ENCODE results near the gene RHNO1.

Gene RHNO1, protein sequence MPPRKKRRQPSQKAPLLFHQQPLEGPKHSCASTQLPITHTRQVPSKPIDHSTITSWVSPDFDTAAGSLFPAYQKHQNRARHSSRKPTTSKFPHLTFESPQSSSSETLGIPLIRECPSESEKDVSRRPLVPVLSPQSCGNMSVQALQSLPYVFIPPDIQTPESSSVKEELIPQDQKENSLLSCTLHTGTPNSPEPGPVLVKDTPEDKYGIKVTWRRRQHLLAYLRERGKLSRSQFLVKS

DNA sequence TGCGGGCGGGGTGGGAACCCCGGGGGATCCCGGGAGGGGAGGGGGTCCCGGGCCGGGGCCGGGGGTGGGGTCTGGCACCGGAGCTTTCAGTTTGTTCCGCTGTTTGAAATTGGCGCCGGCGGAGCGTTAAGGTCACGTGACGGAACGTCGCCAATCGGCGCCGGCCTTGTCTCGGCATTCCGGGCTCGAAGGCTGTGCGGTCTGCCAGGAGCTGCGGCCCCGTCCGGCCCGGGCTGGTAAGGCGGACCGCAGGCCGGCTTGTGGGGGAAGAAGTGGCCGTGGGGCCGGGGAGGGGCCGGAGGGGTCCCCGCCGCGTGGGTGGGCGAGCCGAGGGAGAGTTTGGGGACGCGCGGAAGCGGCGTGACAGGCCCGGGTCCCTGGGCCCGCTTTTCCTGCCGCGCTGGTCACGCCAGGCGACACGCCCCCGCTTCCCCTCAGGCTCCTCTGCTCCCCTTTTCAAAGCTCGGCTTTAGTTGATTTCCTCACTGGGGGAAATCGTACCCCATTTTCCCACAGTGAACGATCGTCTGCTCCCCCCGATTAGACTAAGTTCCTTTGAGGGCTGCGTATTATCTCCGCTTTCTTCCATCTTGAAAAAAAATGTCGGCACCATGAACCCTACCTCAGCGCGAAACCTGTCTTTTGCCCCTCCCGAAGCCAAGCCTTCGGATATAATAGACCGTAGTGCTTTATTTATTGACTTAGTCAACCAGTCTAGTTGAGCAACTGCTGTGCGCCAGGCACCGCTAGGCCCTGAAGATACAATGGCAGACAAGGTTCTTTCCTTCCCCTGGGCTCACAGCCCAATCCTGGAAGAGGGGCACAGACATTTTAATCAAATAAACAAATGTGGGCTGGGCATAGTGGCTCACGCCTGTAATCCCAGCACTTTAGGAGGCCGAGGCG is at the start of gene RHNO1, which contains the start of gene FOXM1:
TSS of gene RHNO1 (plus strand) at position 177 of the 906 bp plus-strand sequence. CDS start 8,144 bp downstream, outside the sequence.
TSS of gene FOXM1 (minus strand) at position 128 of the 906 bp plus-strand sequence. CDS start 2,696 bp downstream, outside the sequence.
- in situ Hi-C loops (cut with MboI; ENCODE audit: low sequenced_read_pairs): no loop called here

GRCh38 chr12:2829275-2829674 is 47.7 kb upstream of the RHNO1 start:
- in situ Hi-C loops (cut with MboI; ENCODE audit: low sequenced_read_pairs): no loop called here

DNA sequence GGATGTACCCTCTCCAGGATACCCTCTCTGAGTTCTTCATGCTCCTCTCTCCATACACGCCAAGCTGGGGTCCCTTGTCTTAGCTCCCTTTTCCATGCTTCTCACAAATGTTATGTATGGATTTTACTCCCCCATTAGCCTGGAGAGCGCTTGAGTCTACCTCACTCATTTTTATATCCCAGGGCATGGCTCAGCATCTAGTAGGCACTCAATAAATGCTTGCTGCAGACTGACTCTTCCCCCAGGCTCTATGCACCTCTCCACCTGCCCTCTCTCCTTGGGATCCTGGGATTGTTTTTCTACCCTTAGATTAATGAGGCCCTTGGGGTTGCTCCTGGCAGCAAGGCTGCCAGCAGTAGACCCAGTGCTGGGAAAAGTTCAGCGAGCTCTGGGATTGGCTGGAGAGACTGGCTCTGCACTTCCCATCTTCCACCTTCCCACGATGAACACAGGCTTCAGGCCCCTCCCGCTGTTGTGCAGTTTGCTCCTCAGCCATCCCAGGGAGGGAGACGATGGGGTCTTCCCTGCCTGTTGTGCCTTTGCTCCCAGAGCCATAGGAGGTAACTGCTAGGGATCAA is 44.4 kb upstream of the RHNO1 start:
- in situ Hi-C loops (cut with MboI; ENCODE audit: low sequenced_read_pairs): no loop called here

GRCh38 chr12:2833327-2833726 is 43.7 kb upstream of the RHNO1 start:
- in situ Hi-C loops (cut with MboI; ENCODE audit: low sequenced_read_pairs): no loop called here

GRCh38 chr12:2833810-2834209 is 43.2 kb upstream of the RHNO1 start:
- in situ Hi-C loops (cut with MboI; ENCODE audit: low sequenced_read_pairs): no loop called here

DNA sequence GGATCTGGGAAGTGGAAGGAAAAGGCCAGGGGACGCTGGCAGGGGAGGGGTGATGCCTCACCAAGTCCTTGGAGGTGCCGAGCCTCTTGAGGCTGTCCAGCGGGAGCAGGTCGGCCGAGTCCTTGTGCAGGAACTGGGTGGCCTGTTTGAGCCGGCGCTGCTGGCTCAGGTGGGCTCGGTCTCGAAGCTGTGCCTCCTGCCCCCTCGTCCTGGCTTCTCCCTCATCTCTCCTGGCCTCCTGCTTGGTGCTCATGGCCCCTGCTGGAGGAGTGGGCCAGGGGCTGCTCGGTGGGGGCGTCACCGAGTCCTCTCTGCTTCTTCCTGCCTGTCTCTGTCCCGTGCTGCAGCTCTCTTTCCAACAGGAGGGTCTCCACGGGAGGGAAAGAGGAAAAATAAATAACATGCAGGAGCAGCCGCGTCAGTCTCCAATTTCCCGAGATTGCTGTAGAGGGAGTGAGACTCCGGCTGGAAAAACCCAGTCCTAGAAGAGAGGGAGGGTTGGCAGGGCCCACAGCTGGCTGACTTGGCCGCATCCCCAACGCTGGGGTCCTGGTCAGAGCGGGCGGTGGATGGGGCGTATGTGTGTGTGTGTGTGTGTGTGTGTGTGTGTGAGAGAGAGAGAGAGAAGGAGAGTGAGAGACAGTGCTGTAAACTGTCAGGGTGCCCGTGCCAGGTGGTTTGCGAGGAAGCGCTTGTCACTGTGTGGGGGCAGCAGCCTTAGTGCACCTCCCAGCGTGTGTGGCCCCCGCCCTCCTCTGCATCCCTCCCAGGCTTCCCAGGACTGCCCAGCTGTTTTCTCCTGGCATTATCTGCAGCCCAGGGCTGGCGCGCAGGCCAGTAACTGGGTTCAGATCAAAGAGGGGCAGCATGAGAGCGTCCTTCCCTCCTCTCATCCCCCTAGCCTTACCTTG is 42.2 kb upstream of the RHNO1 start, which contains the start of gene NRIP2:
TSS of gene NRIP2 (minus strand) at position 455 of the 911 bp plus-strand sequence. CDS start at position 403, 52 bp downstream.
- in situ Hi-C loops (cut with MboI; ENCODE audit: low sequenced_read_pairs): no loop called here

GRCh38 chr12:2835691-2836403 is 41.2 kb upstream of the RHNO1 start:
- in situ Hi-C loops (cut with MboI; ENCODE audit: low sequenced_read_pairs): no loop called here

GRCh38 chr12:2836574-2836973 is 40.4 kb upstream of the RHNO1 start:
- in situ Hi-C loops (cut with MboI; ENCODE audit: low sequenced_read_pairs): no loop called here

- in situ Hi-C loops (cut with MboI; ENCODE audit: low sequenced_read_pairs): no loop called here
Observed at GRCh38 chr12:2841056-2841650, 35.9 kb upstream of the RHNO1 start.

DNA sequence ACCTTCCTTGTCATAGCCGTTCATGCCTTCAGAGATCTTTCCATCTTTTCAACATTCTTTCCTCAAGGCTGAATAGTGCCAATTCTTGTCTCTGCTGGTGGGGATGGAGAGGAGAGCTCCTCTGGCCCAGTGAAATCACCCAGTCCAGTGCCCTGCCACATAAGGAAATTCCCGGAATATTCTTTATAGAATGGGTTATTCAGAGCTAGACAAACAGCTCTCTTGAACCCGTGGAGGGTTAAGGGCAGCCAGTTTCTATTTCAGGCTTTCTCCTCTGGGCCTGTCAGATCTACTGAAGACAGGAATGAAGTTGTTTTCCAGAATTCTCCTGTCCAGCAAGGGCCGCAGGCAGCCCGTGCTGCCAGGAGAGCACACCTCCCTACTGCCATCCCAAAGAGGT is 34.1 kb upstream of the RHNO1 start:
- in situ Hi-C loops (cut with MboI; ENCODE audit: low sequenced_read_pairs): no loop called here

- in situ Hi-C loops (cut with MboI; ENCODE audit: low sequenced_read_pairs): no loop called here
Observed at GRCh38 chr12:2844786-2845185, 32.2 kb upstream of the RHNO1 start.

DNA sequence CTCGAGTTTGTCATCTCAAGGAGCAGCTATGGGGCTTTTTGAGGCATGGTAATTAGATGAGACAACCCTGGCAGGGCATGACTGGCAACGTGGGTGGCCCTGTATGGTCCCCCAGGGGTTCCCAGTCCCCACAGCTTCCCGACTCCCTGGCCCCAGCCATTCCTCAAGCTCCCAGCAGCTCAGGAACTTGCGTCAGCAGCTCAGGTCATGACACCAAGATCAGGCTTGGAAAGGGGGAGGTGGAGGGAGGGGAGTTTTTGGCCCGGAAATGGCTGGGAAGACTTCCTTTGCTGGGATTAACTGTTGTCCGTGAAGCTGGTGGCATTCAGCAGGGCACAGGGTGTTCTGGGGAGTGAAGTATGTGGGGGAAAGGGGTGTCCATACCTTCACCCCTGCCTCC is 31.7 kb upstream of the RHNO1 start:
- in situ Hi-C loops (cut with MboI; ENCODE audit: low sequenced_read_pairs): no loop called here

- in situ Hi-C loops (cut with MboI; ENCODE audit: low sequenced_read_pairs): no loop called here
Observed at GRCh38 chr12:2851931-2852330, 25.1 kb upstream of the RHNO1 start.

GRCh38 chr12:2853626-2854025 is 23.4 kb upstream of the RHNO1 start:
- in situ Hi-C loops (cut with MboI; ENCODE audit: low sequenced_read_pairs): no loop called here

DNA sequence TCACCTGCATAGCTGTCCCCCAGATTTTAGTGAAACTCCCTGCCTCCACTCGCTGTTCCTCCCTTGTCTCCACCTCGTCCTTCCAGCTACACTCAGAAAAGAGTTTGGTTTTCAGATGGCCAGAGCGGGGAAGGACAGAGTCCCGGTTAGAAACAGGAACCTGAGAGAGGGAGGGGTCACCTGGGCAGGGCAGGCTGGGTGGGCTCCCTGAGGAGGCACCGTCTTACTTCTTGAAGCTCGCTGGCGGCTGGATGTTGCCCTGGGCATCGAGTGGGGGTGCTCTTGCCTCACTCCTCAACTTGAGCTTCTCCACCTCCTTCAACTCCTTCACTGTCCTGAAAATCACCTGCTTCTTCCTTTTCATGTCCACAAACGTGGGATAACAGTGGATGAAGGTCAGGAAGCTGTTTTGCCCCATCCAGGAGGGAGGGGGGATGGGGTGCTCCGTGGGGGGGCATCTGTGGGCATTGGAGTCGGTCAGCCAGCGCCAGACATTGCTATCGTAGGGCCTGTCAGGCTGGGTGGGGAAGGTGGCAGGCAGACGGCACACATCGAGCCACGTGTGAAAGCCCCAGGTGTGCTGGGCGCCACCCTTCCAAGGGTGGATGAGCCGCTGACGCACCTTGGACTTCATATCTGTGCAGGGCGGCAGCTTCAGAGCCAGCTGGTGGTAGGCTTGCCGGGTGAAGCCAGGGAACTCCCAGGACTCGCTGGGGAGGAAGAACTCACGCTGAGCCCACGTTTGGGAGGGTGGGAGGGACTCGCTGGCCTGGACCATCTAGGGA is 22.2 kb upstream of the RHNO1 start:
- in situ Hi-C loops (cut with MboI; ENCODE audit: low sequenced_read_pairs): no loop called here

GRCh38 chr12:2855546-2855945 is 21.5 kb upstream of the RHNO1 start:
- in situ Hi-C loops (cut with MboI; ENCODE audit: low sequenced_read_pairs): no loop called here

GRCh38 chr12:2856051-2856450 is 21.0 kb upstream of the RHNO1 start:
- in situ Hi-C loops (cut with MboI; ENCODE audit: low sequenced_read_pairs): no loop called here

GRCh38 chr12:2857021-2857431 is 20.0 kb upstream of the RHNO1 start, which contains the start of gene TEX52:
Gene TEX52, minus strand, starts transcription at chr12:2857039. Its CDS starts 13 bp downstream, at chr12:2857026.
- in situ Hi-C loops (cut with MboI; ENCODE audit: low sequenced_read_pairs): no loop called here

DNA sequence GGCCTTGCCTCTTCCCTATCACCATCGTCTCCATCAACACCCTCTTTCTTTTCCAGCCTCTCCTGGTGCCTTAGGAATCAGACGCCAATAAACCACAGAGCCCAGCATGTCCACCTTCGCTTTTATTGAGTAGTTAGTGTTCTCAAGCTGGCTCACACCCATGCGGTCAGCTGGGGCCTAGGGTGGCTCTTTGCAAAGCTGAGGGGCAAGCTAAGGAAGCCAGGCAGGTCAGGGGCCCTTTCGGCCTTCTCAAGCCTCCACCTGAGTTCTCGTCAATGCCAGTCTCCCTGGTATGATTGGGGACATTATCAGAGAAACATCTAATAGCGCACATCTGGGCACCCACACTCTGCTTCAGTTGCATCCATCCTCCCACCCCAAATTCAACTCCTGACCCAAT is 19.4 kb upstream of the RHNO1 start:
- in situ Hi-C loops (cut with MboI; ENCODE audit: low sequenced_read_pairs): no loop called here
